ENCODE measurements around the gene EFNB1.

GRCh38 chrX:68840256-68840655 is 11.4 kb downstream of the EFNB1 start:
- TF ChIP-seq CTCF (IDR thresholded peaks at IDR 0.05) (no peak), POLR2A (IDR thresholded peaks at IDR 0.05) (no peak)
